ENCODE results near the gene TRPT1. TPM values are rescaled to one million over a fixed set of nuclear protein-coding genes. Genes with fewer than 3 reads are reported as not detected.

TRPT1 gene
- total and polyA plus RNA-seq, 2 experiments from 2014 or later: 36.9 to 52.2 TPM

GRCh38 chr11:64207256-64208085, 18.5 kb downstream of the TRPT1 start:
- no peaks in the 10 kb centered on the region for H3K79me2 ChIP-seq (replicated peaks; ENCODE audit: insufficient read depth)
- no peak overlapping the region for H3K4me3 ChIP-seq
- H3K9me2 ChIP-seq (ENCODE audit: insufficient read depth): no peaks in the 10 kb centered on the region
- peaks cover 21% of the 10 kb centered on the region for H3K36me3 ChIP-seq (ENCODE audit: insufficient read depth)
- no peak overlapping the region for H3K4me3 Mint-ChIP-seq
- H3K27me3 Mint-ChIP-seq (ENCODE audit: insufficient read depth, low read depth, poor library complexity): peaks cover 18% of the 10 kb centered on the region
- H3F3A ChIP-seq (replicated peaks; ENCODE audit: low read depth): peaks cover 31% of the 10 kb centered on the region
- no peak overlapping the region for H3K27ac ChIP-seq (ENCODE audit: low read depth)
- TF ChIP-seq EZH2phosphoT487 (IDR thresholded peaks at IDR 0.05; ENCODE audit: unreplicated experiment) (no peak), CTCF (conservative IDR thresholded peaks at IDR 0.05; ENCODE audit: low read depth in 2 of 2) (no peak), NANOG (IDR thresholded peaks at IDR 0.05; ENCODE audit: borderline replicate concordance) (no peak), EZH2 (IDR thresholded peaks at IDR 0.05; ENCODE audit: low read depth, unreplicated experiment) (no peak), ZNF462 (CRISPR knock-in tag; IDR thresholded peaks at IDR 0.05) (no peak), ZNF114 (CRISPR knock-in tag; IDR thresholded peaks at IDR 0.05) (no peak), JUNB (IDR thresholded peaks at IDR 0.05; ENCODE audit: unreplicated experiment) (no peak)
- H3K27ac Mint-ChIP-seq: peak overlapping the region; percentile 56; the same call in 1 of the 2 replicates
- peaks cover 43% of the 10 kb centered on the region for H3K36me3 Mint-ChIP-seq (ENCODE audit: low read depth)
- H4K20me1 ChIP-seq (replicated peaks; ENCODE audit: insufficient read depth): peaks cover 11% of the 10 kb centered on the region
- H3K4me2 ChIP-seq: no peak overlapping the region
- H2AFZ ChIP-seq: no peak overlapping the region
- no peaks in the 10 kb centered on the region for H3K9me3 Mint-ChIP-seq
- H3K27me3 ChIP-seq (ENCODE audit: insufficient read depth): no peaks in the 10 kb centered on the region
- H3K4me1 ChIP-seq (ENCODE audit: insufficient read depth): no peaks in the 10 kb centered on the region; the same call in 1 of the 2 replicates
- peak; percentile 34 for DNase-seq (ENCODE audit: low spot score)
- ATAC-seq: no peak
- H3K4me1 Mint-ChIP-seq: peaks cover 18% of the 10 kb centered on the region
